GM18867 (cell line): ENCODE measurements around the gene HTR5A.

ENCODE experiments used
- ATAC-seq: cut with Tn5 transposase; IDR thresholded peaks from one replicate; pipeline ENCODE4 v1.9.1; 2021; ENCODE audit warnings: mild to moderate bottlenecking, moderate library complexity; ENCODE audit not compliant: unreplicated experiment

Gene HTR5A

GRCh38 chr7:155084969-155085368 is 14.8 kb downstream of the HTR5A start:
- no peak for ATAC-seq

GRCh38 chr7:155090684-155091083 is 20.6 kb downstream of the HTR5A start:
- ATAC-seq: no peak

GRCh38 chr7:155093596-155093995 is 23.5 kb downstream of the HTR5A start:
- no peak for ATAC-seq

GRCh38 chr7:155094636-155095135 is 24.6 kb downstream of the HTR5A start:
- no peak for ATAC-seq

- ATAC-seq: no peak
Observed at GRCh38 chr7:155097338-155097737, 27.2 kb downstream of the HTR5A start.

GRCh38 chr7:155103839-155104238 is 33.7 kb downstream of the HTR5A start:
- ATAC-seq: no peak

- no peak for ATAC-seq
Observed at GRCh38 chr7:155104913-155105312, 34.8 kb downstream of the HTR5A start.

- no peak for ATAC-seq
Observed at GRCh38 chr7:155106356-155106755, 36.2 kb downstream of the HTR5A start.

- no peak for ATAC-seq
Observed at GRCh38 chr7:155107126-155107525, 37.0 kb downstream of the HTR5A start.

- ATAC-seq: no peak
Observed at GRCh38 chr7:155108144-155108901, 38.2 kb downstream of the HTR5A start.

GRCh38 chr7:155109121-155109520 is 39.0 kb downstream of the HTR5A start:
- no peak for ATAC-seq

GRCh38 chr7:155115288-155115687 is 45.2 kb downstream of the HTR5A start:
- no peak for ATAC-seq

- no peak for ATAC-seq
Observed at GRCh38 chr7:155119801-155120382, 49.8 kb downstream of the HTR5A start.

GRCh38 chr7:155120460-155120859 is 50.3 kb downstream of the HTR5A start:
- ATAC-seq: no peak

- no peak for ATAC-seq
Observed at GRCh38 chr7:155122831-155123230, 52.7 kb downstream of the HTR5A start.

GRCh38 chr7:155123413-155123812 is 53.3 kb downstream of the HTR5A start:
- ATAC-seq: no peak

GRCh38 chr7:155124706-155125105 is 54.6 kb downstream of the HTR5A start:
- ATAC-seq: no peak

- no peak for ATAC-seq
Observed at GRCh38 chr7:155129186-155129585, 59.1 kb downstream of the HTR5A start.

- no peak for ATAC-seq
Observed at GRCh38 chr7:155129789-155130188, 59.7 kb downstream of the HTR5A start.

- no peak for ATAC-seq
Observed at GRCh38 chr7:155130493-155130892, 60.4 kb downstream of the HTR5A start.

- no peak for ATAC-seq
Observed at GRCh38 chr7:155131090-155131489, 61.0 kb downstream of the HTR5A start.

GRCh38 chr7:155132431-155132830 is 62.3 kb downstream of the HTR5A start:
- no peak for ATAC-seq
